ENCODE results near the gene HCK.

The HCK gene

DNA sequence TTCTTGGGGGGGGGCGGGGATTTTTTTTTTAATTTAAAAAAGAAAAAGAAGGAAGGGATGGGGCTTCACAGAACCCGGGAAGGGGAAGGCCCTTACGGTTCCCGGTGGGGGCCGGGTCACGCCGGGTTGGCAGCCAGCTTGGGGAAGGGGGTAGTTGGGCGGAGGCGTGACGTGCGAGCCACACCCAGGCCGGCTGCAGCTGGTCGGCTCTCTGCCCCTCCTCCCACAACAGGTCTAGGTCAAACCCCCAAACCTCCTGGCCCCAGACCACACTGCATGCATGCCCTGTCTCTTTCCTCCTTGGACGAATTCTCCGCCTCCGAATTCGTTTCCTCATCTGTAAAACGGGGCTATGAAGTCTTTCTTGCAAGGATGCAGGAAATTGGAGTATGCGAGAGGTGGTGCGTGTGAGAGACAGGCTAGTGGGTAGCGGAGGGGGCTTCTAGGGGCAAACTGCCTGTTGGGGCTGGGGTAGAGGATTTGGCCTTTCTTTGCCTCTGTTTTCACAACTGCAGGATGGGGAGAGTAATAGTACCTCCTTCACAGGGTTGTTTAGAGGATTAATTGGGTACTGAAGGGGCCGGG, 828 bp downstream of the HCK start:
- no peak overlapping the region for H3K4me2 ChIP-seq (ENCODE audit: insufficient read depth, low read length)
- DNase-seq: no peak

GRCh38 chr20:32053648-32054047, 1.6 kb downstream of the HCK start:
- no peaks in the 10 kb centered on the region for H3K79me2 ChIP-seq (ENCODE audit: insufficient read depth, low read length)
- no peak overlapping the region for H3K9ac ChIP-seq (ENCODE audit: low read depth, low read length)
- no peak overlapping the region for H3K4me3 ChIP-seq (ENCODE audit: low read depth in 1 of 2, low read length in 2 of 2)
- H3K27ac ChIP-seq (ENCODE audit: low read length): no peak overlapping the region
- no peaks in the 10 kb centered on the region for H3K9me3 ChIP-seq (ENCODE audit: insufficient read depth, low read length, severe bottlenecking)
- H3K27me3 ChIP-seq (ENCODE audit: insufficient read depth, low read length, poor library complexity): peaks cover 7% of the 10 kb centered on the region
- H3K4me2 ChIP-seq (ENCODE audit: insufficient read depth, low read length): no peak overlapping the region
- ATAC-seq (ENCODE audit: insufficient read depth, low read depth) (no peak), DNase-seq (no peak)
- no peaks in the 10 kb centered on the region for H3K4me1 ChIP-seq (ENCODE audit: insufficient read depth, low read length)
- TF ChIP-seq, protein P1, sequence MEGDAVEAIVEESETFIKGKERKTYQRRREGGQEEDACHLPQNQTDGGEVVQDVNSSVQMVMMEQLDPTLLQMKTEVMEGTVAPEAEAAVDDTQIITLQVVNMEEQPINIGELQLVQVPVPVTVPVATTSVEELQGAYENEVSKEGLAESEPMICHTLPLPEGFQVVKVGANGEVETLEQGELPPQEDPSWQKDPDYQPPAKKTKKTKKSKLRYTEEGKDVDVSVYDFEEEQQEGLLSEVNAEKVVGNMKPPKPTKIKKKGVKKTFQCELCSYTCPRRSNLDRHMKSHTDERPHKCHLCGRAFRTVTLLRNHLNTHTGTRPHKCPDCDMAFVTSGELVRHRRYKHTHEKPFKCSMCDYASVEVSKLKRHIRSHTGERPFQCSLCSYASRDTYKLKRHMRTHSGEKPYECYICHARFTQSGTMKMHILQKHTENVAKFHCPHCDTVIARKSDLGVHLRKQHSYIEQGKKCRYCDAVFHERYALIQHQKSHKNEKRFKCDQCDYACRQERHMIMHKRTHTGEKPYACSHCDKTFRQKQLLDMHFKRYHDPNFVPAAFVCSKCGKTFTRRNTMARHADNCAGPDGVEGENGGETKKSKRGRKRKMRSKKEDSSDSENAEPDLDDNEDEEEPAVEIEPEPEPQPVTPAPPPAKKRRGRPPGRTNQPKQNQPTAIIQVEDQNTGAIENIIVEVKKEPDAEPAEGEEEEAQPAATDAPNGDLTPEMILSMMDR (IDR thresholded peaks at IDR 0.05; ENCODE audit: borderline replicate concordance, extremely low read depth, low read length, poor library complexity, severe bottlenecking): no peak
- no peak for TF ChIP-seq EZH2 (IDR thresholded peaks at IDR 0.05; ENCODE audit: borderline replicate concordance, low read depth, low read length, severe bottlenecking)
- no peaks in the 10 kb centered on the region for H3K36me3 ChIP-seq (ENCODE audit: insufficient read depth, low read length)
- H2AFZ ChIP-seq (ENCODE audit: low read depth, low read length): no peak overlapping the region
- no peaks in the 10 kb centered on the region for H4K20me1 ChIP-seq (ENCODE audit: insufficient read depth, low read length)

More for the DNA sequence above, 828 bp downstream of the HCK start:
- no peak for ATAC-seq (ENCODE audit: insufficient read depth, low read depth)
- Histone ChIP-seq H3K4me1 (ENCODE audit: insufficient read depth, low read length) (no peaks in the 10 kb centered on the region), H3K27ac (ENCODE audit: low read length) (no peak overlapping the region), H3K4me3 (ENCODE audit: low read depth in 1 of 2, low read length in 2 of 2) (no peak overlapping the region), H2AFZ (ENCODE audit: low read depth, low read length) (no peak overlapping the region), H4K20me1 (ENCODE audit: insufficient read depth, low read length) (no peaks in the 10 kb centered on the region), H3K79me2 (ENCODE audit: insufficient read depth, low read length) (no peaks in the 10 kb centered on the region), H3K9ac (ENCODE audit: low read depth, low read length) (no peak overlapping the region), H3K9me3 (ENCODE audit: insufficient read depth, low read length, severe bottlenecking) (no peaks in the 10 kb centered on the region), H3K36me3 (ENCODE audit: insufficient read depth, low read length) (no peaks in the 10 kb centered on the region), H3K27me3 (ENCODE audit: insufficient read depth, low read length, poor library complexity) (peaks cover 6% of the 10 kb centered on the region)
- no peak for TF ChIP-seq EZH2 (IDR thresholded peaks at IDR 0.05; ENCODE audit: borderline replicate concordance, low read depth, low read length, severe bottlenecking)
- TF ChIP-seq, protein P1 (IDR thresholded peaks at IDR 0.05; ENCODE audit: borderline replicate concordance, extremely low read depth, low read length, poor library complexity, severe bottlenecking): no peak

- H3K27me3 ChIP-seq (ENCODE audit: insufficient read depth, low read length, poor library complexity): peaks cover 13% of the 10 kb centered on the region
- H3K4me3 ChIP-seq (ENCODE audit: low read depth in 1 of 2, low read length in 2 of 2): no peak overlapping the region
- no peak overlapping the region for H3K9ac ChIP-seq (ENCODE audit: low read depth, low read length)
- no peak overlapping the region for H3K4me2 ChIP-seq (ENCODE audit: insufficient read depth, low read length)
- H3K27ac ChIP-seq (ENCODE audit: low read length): no peak overlapping the region
- no peaks in the 10 kb centered on the region for H3K4me1 ChIP-seq (ENCODE audit: insufficient read depth, low read length)
- H3K9me3 ChIP-seq (ENCODE audit: insufficient read depth, low read length, severe bottlenecking): no peaks in the 10 kb centered on the region
- no peak for DNase-seq
- H3K79me2 ChIP-seq (ENCODE audit: insufficient read depth, low read length): no peaks in the 10 kb centered on the region
- ATAC-seq (ENCODE audit: insufficient read depth, low read depth): no peak
- TF ChIP-seq, protein P1 (IDR thresholded peaks at IDR 0.05; ENCODE audit: borderline replicate concordance, extremely low read depth, low read length, poor library complexity, severe bottlenecking): no peak
- no peak for TF ChIP-seq EZH2 (IDR thresholded peaks at IDR 0.05; ENCODE audit: borderline replicate concordance, low read depth, low read length, severe bottlenecking)
- no peaks in the 10 kb centered on the region for H3K36me3 ChIP-seq (ENCODE audit: insufficient read depth, low read length)
- H2AFZ ChIP-seq (ENCODE audit: low read depth, low read length): no peak overlapping the region
- H4K20me1 ChIP-seq (ENCODE audit: insufficient read depth, low read length): no peaks in the 10 kb centered on the region
Observed at GRCh38 chr20:32056708-32057483, 4.9 kb downstream of the HCK start.
